ENCODE data around the gene CRACR2A.
A peak's percentile ranks its signal among the peaks of the same experiment; 100 is the strongest.

CRACR2A gene

DNA sequence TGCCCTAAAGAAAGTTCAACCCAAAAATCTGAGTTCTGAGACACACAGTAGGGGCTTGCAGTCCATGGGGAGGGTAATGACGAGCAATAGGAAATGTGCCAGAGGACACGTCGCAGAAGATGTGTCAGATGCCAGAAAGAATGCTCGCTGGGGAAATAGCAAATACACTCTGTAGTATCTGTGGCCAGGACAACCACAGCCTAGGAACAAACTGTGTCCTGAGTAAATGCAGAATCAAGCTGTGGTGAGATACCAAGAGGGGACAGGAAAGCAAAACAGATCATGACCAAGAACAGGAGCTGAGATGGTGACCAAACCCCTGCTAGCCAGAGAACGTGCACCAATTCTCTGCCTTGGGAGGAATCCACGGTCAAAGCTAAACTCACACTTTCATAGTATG lies 9.1 kb downstream of the CRACR2A start:
- Mint-ChIP-seq H3K4me1 (peaks cover 50% of the 10 kb centered on the region), H3K4me3 (peak overlapping the region in 1 of 2 donors; percentile 51), H3K27ac (peak overlapping the region in 1 of 2 donors; percentile 49), H3K27me3 (no peaks in the 10 kb centered on the region), H3K9me3 (no peaks in the 10 kb centered on the region)
- DNase-seq (peak in 1 of 2 donors; percentile 75), ATAC-seq (peak; percentile 97)

DNA sequence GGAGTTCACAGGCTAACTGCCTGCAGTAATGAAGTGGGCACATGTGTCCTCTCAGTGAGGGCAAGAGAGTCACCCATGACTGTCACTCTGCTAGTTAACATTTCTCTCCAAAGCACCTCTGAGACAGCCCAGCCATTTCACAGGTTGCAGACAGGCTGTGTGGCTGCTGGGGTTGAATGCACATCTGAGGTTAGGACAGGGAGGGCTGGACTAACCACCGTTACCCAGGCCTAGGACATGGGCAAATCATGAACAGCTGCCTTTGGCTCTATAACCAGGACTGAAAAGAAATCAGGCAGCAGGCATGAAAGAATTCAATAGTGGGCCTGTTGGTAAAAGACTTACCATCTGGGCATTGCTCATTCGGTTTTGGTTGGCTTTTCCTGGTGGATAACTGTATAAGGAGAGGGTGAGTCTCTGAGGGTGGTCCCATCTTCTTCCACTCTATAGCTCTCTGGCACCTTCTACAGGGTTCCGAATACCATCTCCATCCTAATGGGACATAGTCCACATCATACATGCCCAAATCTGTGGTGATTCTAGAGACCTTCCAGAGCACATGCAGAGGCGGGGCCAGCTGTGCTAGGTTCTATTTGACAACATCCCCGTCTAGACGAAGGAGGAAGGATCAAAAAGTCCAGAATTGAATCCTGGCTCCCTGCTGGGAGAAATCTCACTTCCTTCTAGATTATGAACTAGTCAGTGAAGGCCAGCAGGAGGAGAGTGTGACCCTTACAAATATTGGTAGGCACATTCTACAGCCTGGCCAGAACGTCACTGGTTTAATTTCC lies 10.8 kb downstream of the CRACR2A start:
- Mint-ChIP-seq H3K27me3 (no peaks in the 10 kb centered on the region), H3K4me3 (no peak overlapping the region), H3K27ac (no peak overlapping the region), H3K9me3 (no peaks in the 10 kb centered on the region), H3K4me1 (peaks cover 44% of the 10 kb centered on the region)
- ATAC-seq: no peak
- no peak for DNase-seq

- ATAC-seq: no peak
- no peak for DNase-seq
- Mint-ChIP-seq H3K9me3 (no peaks in the 10 kb centered on the region), H3K27me3 (no peaks in the 10 kb centered on the region), H3K4me1 (peaks cover 39% of the 10 kb centered on the region), H3K4me3 (no peak overlapping the region), H3K27ac (no peak overlapping the region)
Measured at GRCh38 chr12:3740480-3741231, 12.3 kb downstream of the CRACR2A start.

GRCh38 chr12:3735432-3735831 lies 17.5 kb downstream of the CRACR2A start:
- Mint-ChIP-seq H3K9me3 (no peaks in the 10 kb centered on the region), H3K27me3 (no peaks in the 10 kb centered on the region), H3K4me3 (no peak overlapping the region), H3K27ac (no peak overlapping the region), H3K4me1 (peaks cover 7% of the 10 kb centered on the region)
- ATAC-seq (no peak), DNase-seq (no peak)

- H3K4me3 Mint-ChIP-seq: no peak overlapping the region
- no peak for DNase-seq
- ATAC-seq: no peak
- H3K27ac Mint-ChIP-seq: no peak overlapping the region
- no peaks in the 10 kb centered on the region for H3K27me3 Mint-ChIP-seq
- H3K4me1 Mint-ChIP-seq: peaks cover 24% of the 10 kb centered on the region
- H3K9me3 Mint-ChIP-seq: no peaks in the 10 kb centered on the region
Measured at GRCh38 chr12:3732901-3733300, 20.0 kb downstream of the CRACR2A start.

DNA sequence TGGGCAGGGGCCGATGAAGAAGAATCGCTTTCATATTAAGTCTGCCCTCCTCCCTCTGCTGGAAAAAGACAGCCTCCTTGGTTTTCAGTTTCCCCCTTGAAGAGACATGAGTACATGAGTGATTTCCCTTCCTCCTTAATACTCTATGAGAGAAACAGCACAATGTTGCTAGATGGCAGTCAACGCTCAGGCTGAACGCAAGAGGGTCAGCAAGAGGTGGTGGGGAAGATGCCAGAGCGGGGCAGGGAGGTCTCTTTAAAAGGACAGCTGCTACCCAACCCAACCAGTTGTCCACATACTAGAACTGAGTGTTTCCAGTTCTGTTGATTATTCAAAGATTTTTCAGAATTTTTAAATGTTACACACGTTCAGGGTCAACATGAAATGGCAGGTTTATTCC lies 22.8 kb downstream of the CRACR2A start:
- H3K27ac Mint-ChIP-seq: no peak overlapping the region
- no peak overlapping the region for H3K4me3 Mint-ChIP-seq
- no peaks in the 10 kb centered on the region for H3K27me3 Mint-ChIP-seq
- ATAC-seq: no peak
- DNase-seq: no peak
- peaks cover 38% of the 10 kb centered on the region for H3K4me1 Mint-ChIP-seq
- peaks cover 0 to 4% of the 10 kb centered on the region in 2 donors for H3K9me3 Mint-ChIP-seq

DNA sequence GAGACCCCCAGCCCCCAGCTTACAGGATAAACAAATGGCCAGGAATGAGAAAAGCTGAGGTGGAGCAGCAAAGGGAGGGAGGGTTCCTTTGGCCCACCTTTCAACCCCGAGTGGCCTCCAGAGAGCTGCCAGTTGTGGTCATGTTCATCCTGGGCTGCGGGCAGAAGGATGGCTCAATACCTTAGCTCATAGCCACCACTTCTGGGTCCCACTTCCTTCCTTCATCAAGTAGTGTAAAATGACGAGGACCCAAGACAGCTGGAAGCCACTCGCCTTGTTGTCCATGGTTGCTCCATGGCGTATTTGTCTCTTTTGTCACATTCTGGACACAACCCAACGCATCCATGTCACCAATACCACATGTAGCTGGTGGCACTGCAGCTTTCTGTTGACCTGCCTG lies 24.2 kb downstream of the CRACR2A start:
- H3K4me1 Mint-ChIP-seq: peaks cover 38% of the 10 kb centered on the region
- no peaks in the 10 kb centered on the region for H3K27me3 Mint-ChIP-seq
- peak; percentile 83 for ATAC-seq
- H3K27ac Mint-ChIP-seq: peak overlapping the region; percentile 68 to 87
- H3K4me3 Mint-ChIP-seq: peak overlapping the region; percentile 6 to 36
- peaks cover 0 to 6% of the 10 kb centered on the region in 2 donors for H3K9me3 Mint-ChIP-seq
- DNase-seq: peak in 1 of 2 donors; percentile 67

DNA sequence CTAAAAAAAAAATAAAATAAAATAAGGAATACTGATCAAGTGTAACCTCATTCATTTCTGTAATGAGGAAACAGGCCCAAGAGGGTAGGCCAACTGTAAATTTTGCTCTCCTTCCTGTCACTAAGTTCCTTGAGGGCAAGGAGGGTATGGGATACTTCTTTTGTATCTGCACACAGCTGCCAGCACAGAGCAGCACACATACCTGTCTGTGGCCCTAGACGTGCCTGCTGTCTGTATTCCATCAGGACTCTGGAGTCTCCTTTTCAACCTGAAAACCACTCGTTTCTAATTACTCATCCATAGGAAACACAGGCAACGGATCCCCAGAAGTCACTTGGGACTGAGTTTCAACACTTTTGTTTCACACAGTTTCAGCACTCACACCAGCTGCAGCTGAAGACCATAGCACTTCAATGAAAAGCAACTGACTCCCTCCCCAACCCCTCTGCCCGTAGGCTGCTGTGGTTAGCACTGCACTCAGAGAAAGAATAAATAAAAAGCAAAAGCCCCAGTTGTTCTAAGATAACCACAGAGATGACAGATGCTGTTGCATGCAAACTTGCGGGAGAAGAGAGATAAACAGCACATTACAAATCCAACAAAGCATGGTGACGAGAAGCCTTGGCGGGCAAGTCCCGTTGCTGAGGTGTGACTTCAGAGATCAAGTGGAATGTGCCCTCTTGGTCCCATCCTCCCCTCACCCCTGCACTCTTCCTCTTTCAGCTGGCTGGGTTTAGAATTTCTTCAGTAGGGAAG lies 24.9 kb downstream of the CRACR2A start:
- H3K4me1 Mint-ChIP-seq: peaks cover 38% of the 10 kb centered on the region
- H3K27ac Mint-ChIP-seq: peak overlapping the region; percentile 61 to 77
- peak; percentile 95 for ATAC-seq
- peak overlapping the region; percentile 52 for H3K4me3 Mint-ChIP-seq
- no peaks in the 10 kb centered on the region for H3K27me3 Mint-ChIP-seq
- H3K9me3 Mint-ChIP-seq: peaks cover under 1 to 6% of the 10 kb centered on the region in 2 donors
- peak; percentile 20 to 68 for DNase-seq

DNA sequence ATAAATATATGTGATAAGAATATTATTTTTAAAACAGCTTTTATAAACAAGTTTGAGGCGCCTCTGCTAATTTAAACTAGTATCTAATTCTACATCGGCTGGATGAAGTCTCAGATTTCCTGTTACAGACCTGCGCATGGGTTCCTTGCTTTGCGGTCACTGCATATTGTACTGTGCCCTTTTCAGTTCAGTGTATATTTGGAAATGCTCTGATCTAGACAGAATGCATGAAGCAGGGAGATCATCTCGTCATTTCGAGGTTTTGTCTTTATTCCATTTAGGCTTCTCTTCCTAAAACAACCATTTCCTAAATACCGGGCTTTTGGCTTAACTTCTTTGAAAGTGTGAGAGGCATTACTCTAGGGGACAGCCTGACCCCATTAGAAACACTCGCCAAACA lies 25.6 kb downstream of the CRACR2A start:
- Mint-ChIP-seq H3K27ac (no peak overlapping the region), H3K9me3 (peaks cover 7 to 11% of the 10 kb centered on the region in 2 donors), H3K27me3 (no peaks in the 10 kb centered on the region), H3K4me3 (no peak overlapping the region), H3K4me1 (peaks cover 38% of the 10 kb centered on the region)
- ATAC-seq: no peak
- no peak for DNase-seq

DNA sequence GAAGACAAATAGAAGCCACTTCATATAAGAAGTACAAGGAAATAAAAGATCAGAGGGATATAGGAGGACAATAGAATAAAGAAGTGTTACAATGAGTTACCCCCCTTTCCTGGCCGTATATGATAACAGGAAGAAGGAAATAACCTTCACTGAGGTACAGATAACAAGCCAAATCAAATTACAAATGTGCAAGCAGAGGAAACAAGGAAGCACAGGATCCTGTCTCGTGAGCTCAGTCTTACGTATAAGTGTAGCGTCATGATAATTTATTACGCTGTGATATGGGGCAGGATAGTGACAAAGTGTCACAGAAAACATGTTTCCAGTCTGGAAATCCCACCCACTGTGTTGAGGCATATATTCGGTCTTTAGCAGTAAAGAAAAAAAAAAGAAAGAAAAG lies 26.5 kb downstream of the CRACR2A start:
- DNase-seq: no peak
- no peak overlapping the region for H3K4me3 Mint-ChIP-seq
- H3K4me1 Mint-ChIP-seq: peaks cover 38% of the 10 kb centered on the region
- no peaks in the 10 kb centered on the region for H3K27me3 Mint-ChIP-seq
- peaks cover 13 to 15% of the 10 kb centered on the region in 2 donors for H3K9me3 Mint-ChIP-seq
- ATAC-seq: no peak
- H3K27ac Mint-ChIP-seq: no peak overlapping the region

DNA sequence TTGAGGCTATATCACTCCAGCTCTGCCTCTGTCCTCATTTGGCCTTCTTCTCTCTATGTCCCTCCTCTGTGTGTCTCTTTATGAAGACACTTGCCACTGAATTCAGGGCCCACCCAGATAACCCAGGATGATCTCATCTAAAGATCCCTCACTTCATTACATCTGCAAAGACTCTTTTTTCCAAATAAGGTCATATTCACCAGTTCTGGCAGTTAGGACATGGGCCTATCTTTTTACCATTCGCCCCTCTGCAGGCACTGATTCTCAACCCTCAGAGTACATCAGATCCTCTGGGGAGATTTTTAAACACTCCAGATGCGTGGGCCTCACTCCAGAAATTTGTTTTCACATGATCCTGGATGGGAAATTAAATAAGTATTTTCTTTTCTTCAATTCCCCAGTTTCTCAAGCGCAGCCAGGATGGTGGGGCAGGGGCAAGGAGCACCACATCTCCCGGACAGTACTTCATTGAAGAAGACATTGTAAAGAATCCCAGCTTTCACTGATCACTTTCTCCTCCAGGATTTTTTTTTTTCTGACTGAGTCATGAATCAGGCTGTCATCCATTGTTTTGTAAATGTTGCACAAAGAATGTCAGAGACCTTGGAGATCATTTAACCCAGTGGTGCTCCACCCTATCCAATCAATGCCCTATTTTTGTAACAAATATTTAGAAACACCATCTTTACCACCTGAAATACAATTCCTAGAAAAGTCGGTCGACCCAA lies 27.4 kb downstream of the CRACR2A start:
- ATAC-seq (no peak), DNase-seq (no peak)
- Mint-ChIP-seq H3K9me3 (peaks cover 13 to 21% of the 10 kb centered on the region in 2 donors), H3K27me3 (no peaks in the 10 kb centered on the region), H3K4me3 (no peak overlapping the region), H3K4me1 (peaks cover 40% of the 10 kb centered on the region), H3K27ac (no peak overlapping the region)

GRCh38 chr12:3723916-3724805 lies 28.7 kb downstream of the CRACR2A start:
- no peak for ATAC-seq
- Mint-ChIP-seq H3K27me3 (no peaks in the 10 kb centered on the region), H3K27ac (no peak overlapping the region), H3K9me3 (peaks cover 13 to 30% of the 10 kb centered on the region in 2 donors), H3K4me1 (peaks cover 38% of the 10 kb centered on the region), H3K4me3 (no peak overlapping the region)
- no peak for DNase-seq

DNA sequence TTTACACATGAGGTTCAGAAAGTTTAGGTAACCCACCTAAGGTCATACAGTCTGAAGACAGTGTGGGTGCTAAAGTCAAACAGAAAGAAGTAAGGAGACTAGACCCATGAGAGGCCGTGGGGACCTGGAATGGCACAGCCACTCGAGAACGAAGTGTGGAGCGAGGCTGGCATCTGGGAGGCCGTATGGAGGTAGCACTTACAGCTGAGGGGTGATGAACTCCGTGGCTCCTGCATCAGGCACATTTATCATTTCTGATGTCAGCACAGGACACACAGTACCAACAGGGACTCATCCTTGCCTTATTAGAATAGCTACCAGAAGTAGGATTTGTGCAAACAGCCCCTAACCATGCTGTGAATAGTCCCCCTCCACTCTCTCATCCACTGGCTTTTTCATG lies 30.5 kb downstream of the CRACR2A start:
- Mint-ChIP-seq H3K4me1 (peaks cover 22% of the 10 kb centered on the region), H3K9me3 (peaks cover 13 to 30% of the 10 kb centered on the region in 2 donors), H3K4me3 (no peak overlapping the region), H3K27ac (no peak overlapping the region), H3K27me3 (no peaks in the 10 kb centered on the region)
- no peak for ATAC-seq
- no peak for DNase-seq

GRCh38 chr12:3720772-3721171 lies 32.1 kb downstream of the CRACR2A start:
- no peak overlapping the region for H3K27ac Mint-ChIP-seq
- no peak overlapping the region for H3K4me3 Mint-ChIP-seq
- H3K9me3 Mint-ChIP-seq: peaks cover 13 to 30% of the 10 kb centered on the region in 2 donors
- ATAC-seq (no peak), DNase-seq (no peak)
- H3K4me1 Mint-ChIP-seq: peaks cover 17% of the 10 kb centered on the region
- no peaks in the 10 kb centered on the region for H3K27me3 Mint-ChIP-seq

Measured in stimulated activated naive CD8-positive, alpha-beta T cell treated with anti-CD3 and anti-CD28 coated beads, Interleukin-15, amount 100 ng/mL, for 72 hours (primary cell).